MM.1S (cell line): ENCODE data around the gene EIF2B4.

ENCODE experiments used
- CTCF ChIP-seq: fragments of 300-600 bp; sonication (generic); IDR thresholded peaks from 2 replicates; pipeline ENCODE4 v1.5.1; 2016; ENCODE audit warnings: antibody characterized with exemption, low read length, mixed read lengths
- EZH2 ChIP-seq: fragments of 300-600 bp; sonication (generic); optimal IDR thresholded peaks from 2 replicates; pipeline ENCODE3; 2017; ENCODE audit warnings: low read depth, mild to moderate bottlenecking, antibody characterized with exemption, low read length, mixed read lengths
- EZH2phosphoT487 ChIP-seq: fragments of 300-600 bp; sonication (generic); IDR thresholded peaks from 2 replicates; pipeline ENCODE4 v1.6.1; 2018; ENCODE audit warnings: antibody characterized with exemption, low read length

DNA sequence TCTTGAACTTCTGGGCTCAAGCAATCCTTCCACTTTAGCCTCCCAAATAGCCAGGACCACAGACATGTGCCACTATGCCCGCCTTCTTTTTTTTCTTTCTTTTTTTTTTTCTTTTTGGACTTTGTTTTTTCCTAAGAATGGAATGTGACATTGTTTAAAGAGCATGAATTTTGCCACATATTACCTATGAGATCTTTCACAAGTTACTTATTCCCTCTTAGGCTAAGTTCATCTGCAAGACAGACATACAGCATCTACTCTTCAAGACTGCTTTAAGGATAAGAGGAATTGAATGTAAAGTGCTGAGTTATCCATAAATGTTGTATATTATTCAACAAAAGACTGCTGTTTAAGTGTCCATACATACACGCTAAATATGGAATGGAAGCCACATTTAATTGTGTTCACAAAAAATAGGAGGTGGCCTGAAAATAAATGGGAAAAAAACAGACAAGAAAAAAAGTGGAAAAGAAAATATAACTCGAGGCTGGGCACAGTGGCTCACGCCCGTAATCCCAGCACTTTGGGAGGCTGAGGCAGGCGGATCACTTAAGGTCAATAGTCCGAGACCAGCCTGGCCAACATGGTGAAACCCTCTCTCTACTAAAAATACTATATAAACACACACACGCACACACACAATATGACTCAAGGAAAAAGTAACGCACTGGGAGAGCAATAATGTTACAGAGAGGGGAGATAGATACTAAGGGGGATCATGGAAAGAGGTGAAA, 42.4 kb upstream of the EIF2B4 start:
- no peak for TF ChIP-seq CTCF
- no peak for TF ChIP-seq EZH2
- no peak for TF ChIP-seq EZH2phosphoT487
